Measurements from ENCODE around the gene ACTN4.
A peak's percentile ranks its signal among the peaks of the same experiment; 100 is the strongest.

The ACTN4 gene

GRCh38 chr19:38725469-38726283, 78.2 kb downstream of the ACTN4 start:
- DNase-seq (ENCODE audit: low spot score) = no peak

- no peak for DNase-seq (ENCODE audit: low spot score)
These were observed 78.8 kb downstream of the ACTN4 start for GRCh38 chr19:38726284-38726673.

- DNase-seq (ENCODE audit: low spot score) = no peak
These were observed 79.4 kb downstream of the ACTN4 start for GRCh38 chr19:38726761-38727301.

GRCh38 chr19:38727306-38727867, 79.9 kb downstream of the ACTN4 start:
- no peak for DNase-seq (ENCODE audit: low spot score)

GRCh38 chr19:38727868-38728660, 80.6 kb downstream of the ACTN4 start:
- no peak for DNase-seq (ENCODE audit: low spot score)

- no peak for DNase-seq (ENCODE audit: low spot score)
These were observed 81.5 kb downstream of the ACTN4 start for GRCh38 chr19:38728752-38729541.

- peak; percentile 72 for DNase-seq (ENCODE audit: low spot score)
These were observed 82.4 kb downstream of the ACTN4 start for GRCh38 chr19:38729653-38730469.

GRCh38 chr19:38730470-38730730, 83.0 kb downstream of the ACTN4 start:
- no peak for DNase-seq (ENCODE audit: low spot score)

GRCh38 chr19:38730731-38731589, 83.5 kb downstream of the ACTN4 start:
- no peak for DNase-seq (ENCODE audit: low spot score)

- DNase-seq (ENCODE audit: low spot score) = no peak
These were observed 84.3 kb downstream of the ACTN4 start for GRCh38 chr19:38731654-38732301.

GRCh38 chr19:38733241-38733492, 85.7 kb downstream of the ACTN4 start:
- DNase-seq (ENCODE audit: low spot score) = no peak

- no peak for DNase-seq (ENCODE audit: low spot score)
These were observed 86.2 kb downstream of the ACTN4 start for GRCh38 chr19:38733493-38734175.

GRCh38 chr19:38734176-38734425, 86.7 kb downstream of the ACTN4 start:
- no peak for DNase-seq (ENCODE audit: low spot score)

GRCh38 chr19:38734426-38735256, 87.2 kb downstream of the ACTN4 start:
- DNase-seq (ENCODE audit: low spot score) = peak; percentile 20

- DNase-seq (ENCODE audit: low spot score) = no peak
These were observed 87.8 kb downstream of the ACTN4 start for GRCh38 chr19:38735257-38735686.

GRCh38 chr19:38736036-38736412, 88.6 kb downstream of the ACTN4 start:
- DNase-seq (ENCODE audit: low spot score) = peak; percentile 41

- DNase-seq (ENCODE audit: low spot score) = peak; percentile 44
These were observed 89.2 kb downstream of the ACTN4 start for GRCh38 chr19:38736413-38737280.

Data from CD4-positive, alpha-beta T cell treated with Interleukin-15 for 4 hours (primary cell).